ENCODE measurements around the gene PFN1. TPM values are rescaled to one million over a fixed set of nuclear protein-coding genes. Genes with fewer than 3 reads are reported as not detected.
A peak's percentile ranks its signal among the peaks of the same experiment; 100 is the strongest.
"Not testable (repeated sequence)": the region's sequence is repeated elsewhere in the genome, so short reads cannot be mapped to it uniquely, and the experiment has no call there.

Gene PFN1
- total and polyA plus RNA-seq, 7 donors = 690 to 1,404 (median 911) TPM

GRCh38 chr17:4908711-4909496 lies 39.4 kb downstream of the PFN1 start:
- Histone ChIP-seq H3K27ac (peak overlapping the region; percentile 35 to 57 (median 45)), H3K4me3 (no peak overlapping the region)

GRCh38 chr17:4908301-4908700 lies 40.0 kb downstream of the PFN1 start:
- intact Hi-C loops (cut with DNase I) = loop anchor here (2.0 kb wide), 3 partner anchors 32 to 154 kb away; partner anchors contain the start of genes CAMTA2, RNF167 and SLC25A11
- Histone ChIP-seq H3K27me3 (peaks cover 0 to 15% (median 7%) of the 10 kb centered on the region in 3 donors), H3K36me3 (no peaks in the 10 kb centered on the region), H3K4me1 (peaks cover 0 to 11% (median 5%) of the 10 kb centered on the region in 4 donors), H3K9me3 (no peaks in the 10 kb centered on the region), H3K27ac (peak overlapping the region in 2 of 4 donors; percentile 15 to 57), H3K4me3 (no peak overlapping the region)
- WGBS, 2 donors = 62 to 72% methylated on average over 10 of the region's 10 CpGs
- DNase-seq = no peak
- no peak for TF ChIP-seq POLR2A (IDR thresholded peaks at IDR 0.05)
- no peak for TF ChIP-seq EP300 (IDR thresholded peaks at IDR 0.05)
- TF ChIP-seq CTCF (IDR thresholded peaks at IDR 0.05) = no peak
- no peak for TF ChIP-seq POLR2AphosphoS5 (IDR thresholded peaks at IDR 0.05)

More at GRCh38 chr17:4908711-4909496, 39.4 kb downstream of the PFN1 start:
- peaks cover 0 to 9% (median 5%) of the 10 kb centered on the region in 3 donors for H3K27me3 ChIP-seq
- H3K36me3 ChIP-seq = no peaks in the 10 kb centered on the region
- DNase-seq = peak; percentile 95
- intact Hi-C loops (cut with DNase I) = loop anchor here (2.0 kb wide), 3 partner anchors 32 to 154 kb away; partner anchors contain the start of genes CAMTA2, RNF167 and SLC25A11
- no peaks in the 10 kb centered on the region for H3K9me3 ChIP-seq
- TF ChIP-seq POLR2AphosphoS5 (IDR thresholded peaks at IDR 0.05) (peak in 3 of 4 donors; percentile 18 to 47 (median 37)), POLR2A (IDR thresholded peaks at IDR 0.05) (no peak), CTCF (IDR thresholded peaks at IDR 0.05) (peak; percentile 62 to 90 (median 80))
- H3K4me1 ChIP-seq = peaks cover 0 to 11% (median 5%) of the 10 kb centered on the region in 4 donors
- 14 to 26% methylated on average over 20 of the region's 20 CpGs for WGBS, 2 donors

- DNase-seq; H3K27ac ChIP-seq; intact Hi-C loops (cut with DNase I); H3K9me3 ChIP-seq; H3K36me3 ChIP-seq; H3K4me3 ChIP-seq: not testable (repeated sequence)
- Histone ChIP-seq H3K27me3 (peaks cover 1 to 24% (median 7%) of the 10 kb centered on the region in 3 donors), H3K4me1 (peaks cover 0 to 11% (median 6%) of the 10 kb centered on the region in 4 donors)
Observed at GRCh38 chr17:4906642-4907041, 41.7 kb downstream of the PFN1 start.

GRCh38 chr17:4903051-4903818 lies 45.1 kb downstream of the PFN1 start, which contains the start of gene CHRNE:
Gene CHRNE, minus strand, starts transcription at chr17:4903098. Its CDS starts 35 bp downstream, at chr17:4903063.
- TF ChIP-seq CTCF (IDR thresholded peaks at IDR 0.05) (peak; percentile 66 to 81 (median 70)), EP300 (IDR thresholded peaks at IDR 0.05) (no peak)
- Histone ChIP-seq H3K27ac (peak within 1 kb of the TSS in 2 of 4 donors; percentile 11 to 55), H3K9me3 (no peaks in the 10 kb centered on the region), H3K4me1 (peaks cover 0 to 34% (median 19%) of the 10 kb centered on the region in 4 donors), H3K4me3 (peak within 1 kb of the TSS in 1 of 4 donors; percentile 47), H3K36me3 (no peaks in the 10 kb centered on the region), H3K27me3 (peaks cover 28 to 58% (median 36%) of the 10 kb centered on the region in 3 donors)
- peak; percentile 86 for DNase-seq
- 4 to 10% methylated on average over 10 of the region's 10 CpGs for WGBS, 2 donors
- intact Hi-C loops (cut with DNase I) = no loop called here

- DNase-seq = no peak
- Histone ChIP-seq H3K27ac (no peak overlapping the region), H3K4me1 (peaks cover 0 to 34% (median 19%) of the 10 kb centered on the region in 4 donors), H3K27me3 (peaks cover 28 to 62% (median 36%) of the 10 kb centered on the region in 3 donors), H3K36me3 (no peaks in the 10 kb centered on the region), H3K4me3 (no peak overlapping the region), H3K9me3 (no peaks in the 10 kb centered on the region)
- TF ChIP-seq POLR2AphosphoS5 (IDR thresholded peaks at IDR 0.05) = no peak
- no peak for TF ChIP-seq EP300 (IDR thresholded peaks at IDR 0.05)
- no peak for TF ChIP-seq POLR2A (IDR thresholded peaks at IDR 0.05)
- TF ChIP-seq CTCF (IDR thresholded peaks at IDR 0.05) = no peak
- intact Hi-C loops (cut with DNase I) = no loop called here
- 47 to 77% methylated on average over 8 of the region's 8 CpGs for WGBS, 2 donors
Observed at GRCh38 chr17:4902540-4902939, 45.8 kb downstream of the PFN1 start.
